HG03097 (cell line): Measurements from ENCODE around the gene MRM2.

ENCODE experiments used
- ATAC-seq: cut with Tn5 transposase; IDR thresholded peaks from one replicate; pipeline ENCODE4 v1.9.1; 2021; ENCODE audit not compliant: unreplicated experiment, low FRiP score

MRM2 gene

DNA sequence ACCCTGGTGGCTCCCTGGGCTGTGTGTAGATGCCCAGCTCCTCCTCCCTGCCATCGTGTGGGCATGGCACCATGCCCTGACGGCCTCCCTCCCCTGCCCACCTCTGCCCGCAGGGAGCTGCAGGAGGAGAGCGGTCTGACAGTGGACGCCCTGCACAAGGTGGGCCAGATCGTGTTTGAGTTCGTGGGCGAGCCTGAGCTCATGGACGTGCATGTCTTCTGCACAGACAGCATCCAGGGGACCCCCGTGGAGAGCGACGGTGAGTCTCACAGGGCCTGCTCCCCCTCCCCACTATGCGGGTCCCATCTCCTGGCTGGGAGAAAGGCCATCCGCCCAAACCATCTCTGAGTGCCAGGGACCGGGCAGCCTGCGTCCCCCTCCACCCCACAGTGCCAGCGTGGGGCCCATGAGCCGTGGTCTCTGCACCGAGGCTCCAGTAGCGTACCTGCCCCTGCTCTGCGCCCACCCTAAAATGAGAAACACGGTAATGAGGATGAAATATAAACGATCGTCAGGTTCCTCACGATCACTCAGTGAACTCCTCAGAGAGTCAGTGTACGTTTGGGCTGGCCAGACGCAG, 7.8 kb upstream of the MRM2 start:
- no peak for ATAC-seq

DNA sequence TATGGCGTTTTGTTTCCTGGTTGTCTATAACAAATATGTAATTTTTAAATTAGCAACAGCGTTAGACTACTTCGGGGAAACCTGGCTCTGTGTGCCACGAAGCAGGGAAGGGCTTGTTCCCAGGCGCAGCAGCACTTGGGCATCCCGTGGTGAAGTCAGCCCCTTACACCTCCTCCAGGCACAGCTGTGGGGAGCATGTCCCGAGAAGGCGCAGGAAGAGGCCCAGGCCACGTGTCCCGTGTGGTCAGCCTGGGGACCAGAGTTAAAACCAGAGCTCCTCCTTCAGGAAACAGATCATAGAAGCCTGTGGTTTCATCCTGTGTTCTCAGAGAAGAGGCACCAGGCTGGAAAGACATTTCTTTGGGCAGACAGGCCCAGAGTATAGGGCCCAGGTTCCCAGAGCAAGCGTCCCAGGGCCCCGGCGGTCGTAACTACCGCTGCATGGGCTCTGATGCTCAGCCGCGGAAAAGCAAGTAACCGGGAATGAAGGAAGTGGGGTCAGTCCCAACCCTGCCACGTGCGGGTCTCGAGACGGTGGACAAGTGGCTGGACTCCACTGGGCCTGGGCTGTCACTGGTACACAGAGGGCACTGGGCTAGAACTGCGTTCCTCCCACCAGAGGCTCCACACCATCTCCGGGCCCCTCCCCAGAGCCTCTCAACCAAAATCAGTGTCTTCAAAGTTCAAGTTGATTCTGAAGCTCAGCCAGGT, 7.1 kb upstream of the MRM2 start:
- no peak for ATAC-seq

- ATAC-seq = no peak
Measured at GRCh38 chr7:2247141-2247995, 5.4 kb upstream of the MRM2 start.

DNA sequence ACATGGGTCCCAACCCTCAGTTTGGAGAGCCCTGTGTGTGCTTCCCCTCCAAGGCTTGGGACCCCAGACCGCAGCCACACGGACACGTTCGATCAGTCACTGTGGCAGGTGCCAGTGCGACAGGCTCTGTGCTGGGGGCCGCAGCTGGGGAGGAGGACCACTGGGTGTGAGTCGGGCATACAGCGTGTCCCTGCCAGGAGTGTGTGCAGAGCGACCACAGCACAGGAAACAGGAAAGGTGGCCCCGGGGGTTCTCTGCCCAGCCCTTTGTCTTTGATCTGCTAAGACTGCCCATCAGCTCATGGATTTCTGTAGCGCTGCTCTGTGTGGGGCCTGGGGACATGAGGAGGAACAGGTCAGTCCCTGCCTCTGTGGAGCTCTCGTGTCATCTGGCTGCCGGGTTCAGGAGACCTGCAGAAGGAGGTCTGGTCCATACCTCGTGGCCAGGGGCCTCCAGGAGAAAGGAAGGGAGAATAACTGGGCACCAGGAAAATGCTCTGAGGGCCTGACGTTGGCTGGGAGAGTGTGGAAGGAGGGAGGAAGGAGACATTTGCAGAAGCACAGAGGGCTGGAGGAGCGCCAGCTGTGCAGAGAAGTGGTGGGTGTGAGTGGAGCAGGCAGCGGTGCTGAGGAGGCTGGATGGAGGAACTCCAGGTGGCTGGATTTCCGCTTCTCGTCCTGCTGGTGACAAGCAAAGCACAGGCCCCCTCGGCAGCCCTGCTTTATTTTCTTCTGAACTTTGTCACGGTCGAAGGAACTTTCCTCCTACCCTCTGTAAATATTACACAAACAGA, 4.1 kb upstream of the MRM2 start:
- no peak for ATAC-seq

DNA sequence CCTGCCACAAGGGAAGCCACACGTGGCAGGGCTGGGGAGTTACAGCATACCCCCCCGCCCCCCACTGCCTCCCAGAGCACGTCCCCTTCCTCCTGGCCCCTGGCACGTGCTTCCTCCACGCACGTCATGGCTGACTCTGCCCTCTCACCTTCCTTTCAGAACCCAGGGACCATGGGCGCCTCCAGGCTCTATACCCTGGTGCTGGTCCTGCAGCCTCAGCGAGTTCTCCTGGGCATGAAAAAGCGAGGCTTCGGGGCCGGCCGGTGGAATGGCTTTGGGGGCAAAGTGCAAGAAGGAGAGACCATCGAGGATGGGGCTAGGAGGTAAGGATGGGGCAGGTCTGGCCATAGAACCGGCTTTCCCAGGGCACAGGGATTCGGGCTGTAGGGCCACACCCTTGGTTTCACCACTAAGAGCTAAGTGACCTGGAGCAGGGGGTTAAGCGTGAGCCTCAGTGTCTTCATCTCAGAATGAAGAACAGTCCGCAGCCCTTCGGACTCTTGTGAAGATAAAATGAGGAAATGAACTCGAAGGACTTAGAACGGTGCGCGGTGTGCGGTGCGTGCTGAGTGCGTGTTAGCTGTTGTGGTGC, 2.5 kb upstream of the MRM2 start:
- ATAC-seq = no peak

DNA sequence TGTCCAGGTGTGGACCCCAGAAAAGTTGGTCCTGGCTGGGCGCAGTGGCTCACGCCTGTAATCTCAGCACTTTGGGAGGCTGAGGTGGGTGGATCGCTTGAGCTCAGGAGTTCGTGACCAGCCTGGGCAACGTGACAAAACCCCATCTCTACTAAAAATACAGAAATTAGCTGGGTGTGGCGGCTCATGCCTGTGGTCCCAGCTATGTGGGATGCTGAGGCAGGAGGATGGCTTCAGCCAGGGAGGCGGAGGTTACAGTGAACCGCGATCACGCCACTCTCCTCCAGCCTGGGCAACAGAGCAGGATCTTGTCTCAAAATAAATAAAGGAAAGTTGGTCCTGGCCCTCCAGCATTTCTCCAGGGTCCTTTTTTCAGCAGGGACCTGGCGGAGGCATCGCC, 1.5 kb upstream of the MRM2 start:
- no peak for ATAC-seq

DNA sequence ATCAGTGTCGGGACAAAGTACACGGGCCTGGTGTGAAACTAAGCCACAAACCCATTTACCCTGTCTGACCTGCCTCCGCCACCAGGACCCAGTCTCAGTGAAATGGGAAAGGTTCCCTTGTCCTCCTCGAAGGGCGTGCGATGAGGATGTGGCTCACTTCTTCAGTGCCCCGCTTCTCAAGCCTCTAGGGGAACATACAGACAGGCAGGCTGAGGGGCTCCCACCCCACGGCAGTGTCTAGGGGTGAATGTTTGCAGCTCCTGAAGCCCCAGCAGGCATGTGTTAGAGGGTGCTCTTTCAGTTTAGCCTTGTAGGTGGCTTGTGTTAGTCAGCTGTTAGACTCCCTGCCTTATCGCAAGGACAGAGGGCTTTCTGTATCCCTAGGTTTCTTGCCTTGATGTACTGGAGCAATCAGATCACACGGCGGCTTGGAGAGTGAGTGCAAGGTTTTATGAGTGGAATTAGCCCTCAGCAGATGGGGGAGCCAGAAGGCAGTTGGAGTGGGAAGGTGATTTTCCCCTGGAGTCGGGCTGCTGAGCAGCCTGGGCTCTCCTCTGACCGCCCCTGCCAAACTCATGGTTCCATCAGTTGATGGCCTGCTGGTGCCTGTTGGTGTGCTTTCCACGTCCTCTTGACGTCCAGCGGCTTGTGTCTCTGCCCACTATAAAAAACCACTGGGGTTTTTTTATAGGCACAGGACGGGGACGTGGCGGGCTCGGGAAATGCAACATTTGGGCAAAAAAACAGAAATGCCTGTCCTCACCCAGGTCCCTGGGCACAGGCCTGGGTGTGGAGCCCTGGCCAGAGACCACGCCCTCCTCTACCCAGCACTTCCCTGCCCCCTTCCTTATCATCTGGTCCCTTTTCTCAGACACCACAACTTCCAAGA, 780 bp upstream of the MRM2 start:
- ATAC-seq = peak; percentile 18

GRCh38 chr7:2239242-2239641, 2.8 kb downstream of the MRM2 start:
- no peak for ATAC-seq

GRCh38 chr7:2237109-2237602, 4.8 kb downstream of the MRM2 start:
- peak; percentile 45 for ATAC-seq

- no peak for ATAC-seq
Measured at GRCh38 chr7:2233926-2234325, 8.1 kb downstream of the MRM2 start.

DNA sequence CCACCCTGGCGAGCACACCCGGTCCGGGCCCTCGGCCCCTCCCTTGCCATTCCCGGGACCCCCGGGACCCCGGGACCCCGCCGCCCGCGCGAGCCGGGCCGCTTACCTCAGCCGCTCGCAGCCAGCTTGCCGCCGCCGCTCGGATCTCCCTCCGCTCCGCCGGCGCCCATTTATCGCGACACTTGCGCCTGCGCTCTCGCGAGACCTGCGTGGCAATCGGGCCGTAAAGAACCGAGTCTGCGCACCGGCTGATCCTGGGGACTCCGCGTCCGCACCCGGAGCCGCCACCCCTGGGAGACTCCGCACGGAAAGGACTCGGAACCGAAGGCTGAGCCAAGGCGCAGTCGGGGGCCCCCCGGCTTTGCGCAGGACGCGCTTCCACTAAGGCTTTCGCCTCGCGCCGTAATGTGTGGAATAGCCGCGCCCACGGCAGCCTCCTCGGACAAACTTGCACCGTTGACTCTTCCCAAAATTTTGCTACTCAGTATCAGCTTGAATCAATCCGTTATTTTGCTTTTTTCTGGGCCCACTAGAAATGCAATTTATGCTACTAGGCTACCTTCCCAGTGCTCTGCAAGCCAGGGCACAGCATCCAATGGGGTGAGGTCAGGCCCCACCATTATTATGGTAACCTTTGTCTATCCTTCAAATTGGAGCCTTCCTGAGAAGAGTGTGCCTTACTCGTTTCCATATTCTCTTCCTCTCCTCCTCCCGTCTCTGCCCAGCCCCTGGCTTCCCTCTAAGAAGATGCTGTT, 9.1 kb downstream of the MRM2 start, which contains the start of gene MAD1L1:
Gene MAD1L1, minus strand, starts transcription at position 180 of the 755 bp plus-strand sequence. CDS start 2,812 bp downstream, outside the sequence.
- ATAC-seq = peak; percentile 56

GRCh38 chr7:2231992-2232765, 9.8 kb downstream of the MRM2 start:
- peak; percentile 32 for ATAC-seq

DNA sequence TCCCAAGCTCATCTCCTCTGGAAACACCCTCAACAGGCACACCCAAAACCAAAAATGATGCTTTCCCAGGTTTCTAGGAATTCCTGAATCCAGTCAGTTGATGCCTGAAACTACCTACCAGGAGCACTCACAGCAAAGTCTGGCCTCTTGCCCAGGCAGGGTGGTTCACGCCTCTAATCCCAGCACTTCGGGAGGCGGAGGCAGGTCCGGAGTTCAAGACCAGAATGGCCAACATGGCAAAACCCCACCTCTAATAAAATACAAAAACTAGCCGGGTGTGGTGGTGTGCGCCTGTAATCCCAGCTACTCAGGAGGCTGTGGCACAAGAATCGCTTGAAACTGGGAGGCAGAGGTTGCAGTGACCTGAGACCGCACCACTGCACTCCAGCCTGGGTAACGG, 11.1 kb downstream of the MRM2 start:
- no peak for ATAC-seq

DNA sequence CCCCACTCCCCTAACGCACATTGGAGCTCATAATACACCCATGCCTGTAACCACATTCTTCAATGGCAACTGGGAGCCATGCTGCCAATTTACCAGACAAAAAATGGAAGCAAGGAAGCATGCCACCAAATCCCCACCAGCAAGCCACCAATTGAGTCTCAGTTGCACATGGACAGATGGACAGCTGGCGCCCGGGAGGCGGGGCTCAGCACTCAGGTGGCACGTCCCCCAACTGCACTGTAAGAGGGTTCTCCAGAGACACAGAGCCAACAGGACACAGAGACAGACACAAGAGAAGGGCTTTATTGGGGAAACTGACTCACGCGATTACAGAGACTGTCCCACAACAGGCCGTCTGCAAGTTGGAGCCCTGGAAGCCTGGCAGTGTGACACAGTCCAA, 11.8 kb downstream of the MRM2 start:
- ATAC-seq = no peak

- no peak for ATAC-seq
Measured at GRCh38 chr7:2229467-2229866, 12.5 kb downstream of the MRM2 start.

GRCh38 chr7:2228921-2229320, 13.1 kb downstream of the MRM2 start:
- no peak for ATAC-seq

DNA sequence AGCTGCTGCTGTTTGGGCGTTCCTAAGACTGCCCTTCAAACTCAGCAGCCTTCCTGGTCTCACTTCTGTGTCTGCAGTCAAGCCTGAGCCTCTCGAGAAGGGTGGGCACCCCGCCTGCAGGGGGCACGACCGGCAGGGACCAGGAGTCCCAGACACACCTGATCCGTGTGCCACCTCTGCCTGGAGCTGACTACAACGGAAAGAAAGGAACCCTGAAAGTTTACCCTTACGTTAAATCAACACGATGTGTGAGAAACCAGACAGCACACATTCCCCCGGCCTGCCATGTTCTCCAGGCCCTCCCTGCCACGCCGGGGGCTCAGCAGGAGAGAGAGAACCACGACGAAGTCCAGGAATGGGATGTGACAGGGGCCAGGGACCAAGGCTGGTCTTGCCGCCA, 14.3 kb downstream of the MRM2 start:
- no peak for ATAC-seq

GRCh38 chr7:2225830-2226229, 16.2 kb downstream of the MRM2 start:
- ATAC-seq = no peak
